H1 (cell line): ENCODE results near the gene TUBA8. TPM values are rescaled to one million over a fixed set of nuclear protein-coding genes. Genes with fewer than 3 reads are reported as not detected.

Experiments
- polyA plus RNA-seq, 7 experiments: library from polyadenylated mRNA; depleted of rRNA in 3 of 7; stranded (reverse) in 5 of 7; unstranded in 2 of 7; fragments of >200 nt in 5 of 7; fragments of 200-250 nt in 2 of 7; gene quantifications; 1 replicate in 5 of 7; 2 replicates in 1 of 7; 4 replicates in 1 of 7; pipeline versions ENCODE4 v1.2.1 to v1.2.3, GENCODE V29; 2011 to 2013; ENCODE audit warnings: missing spikeins in 2 of 7, mixed read lengths in 2 of 7
- small RNA-seq: library from polyadenylated mRNA; stranded (forward); fragments of <200 nt; extraction: miRNeasy Mini kit (QIAGEN cat#:217004); gene quantifications from one replicate; pipeline ENCODE3, GENCODE V24; 2013; ENCODE audit not compliant: insufficient read depth
- total RNA-seq: library from RNA; stranded (reverse); fragmentation: NEBNext Ultra II Directional; extraction: Animal tissue kit (Norgen Biotek cat#: 25700); gene quantifications from 2 replicates; pipeline ENCODE4 v1.2.1, GENCODE V29; 2021

The TUBA8 gene
- total and polyA plus RNA-seq, 2 of the 8 experiments (the other 6 are each of a cell fraction or from before 2014, with no cell fraction given) = 1.0 to 4.0 TPM

Small RNAs within 50 kb of the gene (small RNA-seq; reads per million reads assigned to genes)
- gene AC016027.5 = not detected

Other genes starting within 250 kb of the TUBA8 start
- 39.2 and 41.8 TPM in 2 replicates for gene MICAL3, start 86.2 kb upstream of the TUBA8 start, total RNA-seq
- gene MICAL3, start 86.2 kb upstream of the TUBA8 start, polyA plus RNA-seq (2011; rRNA removed) = 8.3 and 10.8 TPM in 2 replicates
- gene PEX26, start 32.8 kb upstream of the TUBA8 start, total RNA-seq = 46.6 and 49.0 TPM in 2 replicates
- gene PEX26, start 32.8 kb upstream of the TUBA8 start, polyA plus RNA-seq (2011; rRNA removed) = 33.1 and 41.9 TPM in 2 replicates
- 3.6 and 3.8 TPM in 2 replicates for gene USP18, start 39.4 kb downstream of the TUBA8 start, total RNA-seq
- gene USP18, start 39.4 kb downstream of the TUBA8 start, polyA plus RNA-seq (2011; rRNA removed) = 1.9 and 2.3 TPM in 2 replicates